ENCODE results near the gene ANKLE1.

Gene ANKLE1

GRCh38 chr19:17322854-17323253, 41.2 kb downstream of the ANKLE1 start:
- Histone ChIP-seq H3K4me3 (ENCODE audit: low read length) (no peak overlapping the region), H3K4me1 (ENCODE audit: control insufficient read depth, insufficient read depth, low read length) (no peaks in the 10 kb centered on the region), H3K36me3 (ENCODE audit: control insufficient read depth, insufficient read depth, low read length) (peaks cover 13% of the 10 kb centered on the region), H3K27ac (ENCODE audit: low read depth, low read length) (no peak overlapping the region), H3K9ac (ENCODE audit: low read length) (no peak overlapping the region), H3K27me3 (ENCODE audit: control insufficient read depth, insufficient read depth, low read length) (no peaks in the 10 kb centered on the region)

- H3K4me3 ChIP-seq (ENCODE audit: low read length), result no peak overlapping the region
- H3K4me1 ChIP-seq (ENCODE audit: control insufficient read depth, insufficient read depth, low read length), result peaks cover 3% of the 10 kb centered on the region
- H3K27me3 ChIP-seq (ENCODE audit: control insufficient read depth, insufficient read depth, low read length), result no peaks in the 10 kb centered on the region
- H3K9ac ChIP-seq (ENCODE audit: low read length), result no peak overlapping the region
- H3K36me3 ChIP-seq (ENCODE audit: control insufficient read depth, insufficient read depth, low read length), result peaks cover 13% of the 10 kb centered on the region
- H3K27ac ChIP-seq (ENCODE audit: low read depth, low read length), result no peak overlapping the region
Observed at GRCh38 chr19:17323300-17323963, 41.7 kb downstream of the ANKLE1 start.

GRCh38 chr19:17323964-17324332, 42.2 kb downstream of the ANKLE1 start:
- H3K9ac ChIP-seq (ENCODE audit: low read length), result no peak overlapping the region
- H3K36me3 ChIP-seq (ENCODE audit: control insufficient read depth, insufficient read depth, low read length), result peaks cover 13% of the 10 kb centered on the region
- H3K27me3 ChIP-seq (ENCODE audit: control insufficient read depth, insufficient read depth, low read length), result no peaks in the 10 kb centered on the region
- H3K27ac ChIP-seq (ENCODE audit: low read depth, low read length), result no peak overlapping the region
- H3K4me3 ChIP-seq (ENCODE audit: low read length), result no peak overlapping the region
- peaks cover 3% of the 10 kb centered on the region for H3K4me1 ChIP-seq (ENCODE audit: control insufficient read depth, insufficient read depth, low read length)

GRCh38 chr19:17324357-17325114, 42.8 kb downstream of the ANKLE1 start:
- H3K27ac ChIP-seq (ENCODE audit: low read depth, low read length), result no peak overlapping the region
- H3K27me3 ChIP-seq (ENCODE audit: control insufficient read depth, insufficient read depth, low read length), result peaks cover 6% of the 10 kb centered on the region
- H3K4me1 ChIP-seq (ENCODE audit: control insufficient read depth, insufficient read depth, low read length), result peaks cover 3% of the 10 kb centered on the region
- no peak overlapping the region for H3K4me3 ChIP-seq (ENCODE audit: low read length)
- H3K9ac ChIP-seq (ENCODE audit: low read length), result no peak overlapping the region
- H3K36me3 ChIP-seq (ENCODE audit: control insufficient read depth, insufficient read depth, low read length), result peaks cover 10% of the 10 kb centered on the region

- Histone ChIP-seq H3K27me3 (ENCODE audit: control insufficient read depth, insufficient read depth, low read length) (peaks cover 10% of the 10 kb centered on the region), H3K9ac (ENCODE audit: low read length) (no peak overlapping the region), H3K4me3 (ENCODE audit: low read length) (no peak overlapping the region), H3K36me3 (ENCODE audit: control insufficient read depth, insufficient read depth, low read length) (peaks cover 9% of the 10 kb centered on the region), H3K4me1 (ENCODE audit: control insufficient read depth, insufficient read depth, low read length) (peaks cover 3% of the 10 kb centered on the region), H3K27ac (ENCODE audit: low read depth, low read length) (no peak overlapping the region)
Observed at GRCh38 chr19:17325133-17325532, 43.4 kb downstream of the ANKLE1 start.

GRCh38 chr19:17325881-17326594, 44.3 kb downstream of the ANKLE1 start:
- peaks cover 10% of the 10 kb centered on the region for H3K27me3 ChIP-seq (ENCODE audit: control insufficient read depth, insufficient read depth, low read length)
- H3K9ac ChIP-seq (ENCODE audit: low read length), result no peak overlapping the region
- no peak overlapping the region for H3K4me3 ChIP-seq (ENCODE audit: low read length)
- peaks cover 3% of the 10 kb centered on the region for H3K36me3 ChIP-seq (ENCODE audit: control insufficient read depth, insufficient read depth, low read length)
- no peak overlapping the region for H3K27ac ChIP-seq (ENCODE audit: low read depth, low read length)
- H3K4me1 ChIP-seq (ENCODE audit: control insufficient read depth, insufficient read depth, low read length), result peaks cover 3% of the 10 kb centered on the region

GRCh38 chr19:17326595-17326966, 44.9 kb downstream of the ANKLE1 start:
- H3K27me3 ChIP-seq (ENCODE audit: control insufficient read depth, insufficient read depth, low read length), result peaks cover 10% of the 10 kb centered on the region
- H3K4me3 ChIP-seq (ENCODE audit: low read length), result no peak overlapping the region
- peaks cover 3% of the 10 kb centered on the region for H3K36me3 ChIP-seq (ENCODE audit: control insufficient read depth, insufficient read depth, low read length)
- no peak overlapping the region for H3K9ac ChIP-seq (ENCODE audit: low read length)
- H3K4me1 ChIP-seq (ENCODE audit: control insufficient read depth, insufficient read depth, low read length), result peaks cover 3% of the 10 kb centered on the region
- no peak overlapping the region for H3K27ac ChIP-seq (ENCODE audit: low read depth, low read length)

GRCh38 chr19:17327068-17327653, 45.5 kb downstream of the ANKLE1 start:
- H3K4me3 ChIP-seq (ENCODE audit: low read length), result no peak overlapping the region
- H3K4me1 ChIP-seq (ENCODE audit: control insufficient read depth, insufficient read depth, low read length), result peaks cover 3% of the 10 kb centered on the region
- H3K9ac ChIP-seq (ENCODE audit: low read length), result no peak overlapping the region
- peaks cover 10% of the 10 kb centered on the region for H3K27me3 ChIP-seq (ENCODE audit: control insufficient read depth, insufficient read depth, low read length)
- H3K36me3 ChIP-seq (ENCODE audit: control insufficient read depth, insufficient read depth, low read length), result peaks cover 3% of the 10 kb centered on the region
- H3K27ac ChIP-seq (ENCODE audit: low read depth, low read length), result no peak overlapping the region

- Histone ChIP-seq H3K9ac (ENCODE audit: low read length) (no peak overlapping the region), H3K27ac (ENCODE audit: low read depth, low read length) (no peak overlapping the region), H3K4me1 (ENCODE audit: control insufficient read depth, insufficient read depth, low read length) (peaks cover 3% of the 10 kb centered on the region), H3K4me3 (ENCODE audit: low read length) (peak overlapping the region; percentile 36), H3K36me3 (ENCODE audit: control insufficient read depth, insufficient read depth, low read length) (no peaks in the 10 kb centered on the region), H3K27me3 (ENCODE audit: control insufficient read depth, insufficient read depth, low read length) (peaks cover 10% of the 10 kb centered on the region)
Observed at GRCh38 chr19:17327654-17328516, 46.2 kb downstream of the ANKLE1 start.

- Histone ChIP-seq H3K27ac (ENCODE audit: low read depth, low read length) (no peak overlapping the region), H3K4me3 (ENCODE audit: low read length) (peak overlapping the region; percentile 36), H3K27me3 (ENCODE audit: control insufficient read depth, insufficient read depth, low read length) (peaks cover 10% of the 10 kb centered on the region), H3K36me3 (ENCODE audit: control insufficient read depth, insufficient read depth, low read length) (no peaks in the 10 kb centered on the region), H3K9ac (ENCODE audit: low read length) (no peak overlapping the region), H3K4me1 (ENCODE audit: control insufficient read depth, insufficient read depth, low read length) (peaks cover 3% of the 10 kb centered on the region)
Observed at GRCh38 chr19:17328517-17329365, 47.0 kb downstream of the ANKLE1 start.
